WTC11 (cell line): ENCODE results near the gene UBE4A. TPM values are rescaled to one million over a fixed set of nuclear protein-coding genes. Genes with fewer than 3 reads are reported as not detected.

ENCODE experiments used
- ATAC-seq: fragments of 200-7000 bp; cut with Tn5 transposase; 2 replicates; pipeline ENCODE4 v1.10.0; 2021; ENCODE audit warnings: mild to moderate bottlenecking, moderate library complexity
- CTCF ChIA-PET: fragments of 300-600 bp; sonication (Branson Sonifier 250); formaldehyde crosslinking; loops from one replicate; lab custom pipeline; 2021; ENCODE audit warnings: antibody characterized with exemption; lab: Charles Lee
- POLR2A ChIA-PET: fragments of 350-600 bp; sonication (Branson Sonifier 250); formaldehyde crosslinking; loops from one replicate; lab custom pipeline; 2021; ENCODE audit warnings: antibody characterized with exemption; lab: Charles Lee
- DNase-seq: peaks from one replicate; pipeline ENCODE4 v3.0.0; 2021; ENCODE audit warnings: low spot score
- H3K27ac Mint-ChIP-seq: 2 replicates; pipeline ENCODE4 v1.8.0; 2021; ENCODE audit warnings: mixed read lengths
- H3K27me3 Mint-ChIP-seq: 2 replicates; pipeline ENCODE4 v1.8.0; 2021; ENCODE audit warnings: low read depth, mild to moderate bottlenecking, moderate library complexity, mixed read lengths
- H3K36me3 Mint-ChIP-seq: 2 replicates; pipeline ENCODE4 v1.8.0; 2021; ENCODE audit warnings: mixed read lengths
- H3K4me1 Mint-ChIP-seq: 2 replicates; pipeline ENCODE4 v1.8.0; 2022; ENCODE audit warnings: mixed read lengths
- H3K4me3 Mint-ChIP-seq: 2 replicates; pipeline ENCODE4 v1.8.0; 2021; ENCODE audit warnings: mild to moderate bottlenecking, moderate library complexity, mixed read lengths
- H3K9me3 Mint-ChIP-seq: 2 replicates; pipeline ENCODE4 v1.8.0; 2021; ENCODE audit warnings: mixed read lengths
- FOXK1 ChIP-seq: sonication (generic); formaldehyde crosslinking; IDR thresholded peaks from 2 replicates; pipeline ENCODE4 v1.8.0; 2022; ENCODE audit warnings: mild to moderate bottlenecking, moderate library complexity, missing genetic modification reagents
- GABPB1 ChIP-seq: sonication (generic); formaldehyde crosslinking; IDR thresholded peaks from 2 replicates; pipeline ENCODE4 v1.8.1; 2023; ENCODE audit warnings: mild to moderate bottlenecking, missing genetic modification reagents
- NR1H2 ChIP-seq: sonication (generic); formaldehyde crosslinking; IDR thresholded peaks from 2 replicates; pipeline ENCODE4 v1.9.0; 2021; ENCODE audit warnings: mild to moderate bottlenecking, moderate library complexity, missing genetic modification reagents
- NR2C2 ChIP-seq: sonication (generic); formaldehyde crosslinking; IDR thresholded peaks from 2 replicates; pipeline ENCODE4 v1.8.0; 2022; ENCODE audit warnings: mild to moderate bottlenecking, missing genetic modification reagents
- SMAD3 ChIP-seq: sonication (generic); formaldehyde crosslinking; IDR thresholded peaks from 2 replicates; pipeline ENCODE4 v1.8.0; 2022; ENCODE audit warnings: missing genetic modification reagents, mild to moderate bottlenecking, borderline replicate concordance
- ZBTB21 ChIP-seq: sonication (generic); formaldehyde crosslinking; IDR thresholded peaks from 2 replicates; pipeline ENCODE4 v1.8.1; 2023; ENCODE audit warnings: mild to moderate bottlenecking, missing genetic modification reagents, borderline replicate concordance
- ZNF121 ChIP-seq: sonication (generic); formaldehyde crosslinking; IDR thresholded peaks from 2 replicates; pipeline ENCODE4 v1.8.0; 2023; ENCODE audit warnings: missing genetic modification reagents
- ZNF263 ChIP-seq: sonication (generic); formaldehyde crosslinking; IDR thresholded peaks from 2 replicates; pipeline ENCODE4 v1.8.1; 2022; ENCODE audit warnings: low read depth, mild to moderate bottlenecking, moderate library complexity, missing genetic modification reagents
- ZNF317 ChIP-seq: sonication (generic); formaldehyde crosslinking; IDR thresholded peaks from 2 replicates; pipeline ENCODE4 v1.8.1; 2023; ENCODE audit warnings: low read depth, mild to moderate bottlenecking, moderate library complexity, missing genetic modification reagents, borderline replicate concordance
- ZNF423 ChIP-seq: fragments of 250-450 bp; sonication (Bioruptor Pico); IDR thresholded peaks from 2 replicates; pipeline ENCODE4 v2.1.2; 2022; ENCODE audit warnings: mild to moderate bottlenecking, moderate library complexity
- total RNA-seq: library from RNA; stranded (reverse); gene quantifications from 3 replicates; pipeline ENCODE4 v1.2.3, GENCODE V29; 2021
- TF ChIP-seq, protein P1 (sequence below): sonication (generic); formaldehyde crosslinking; IDR thresholded peaks from 2 replicates; pipeline ENCODE4 v1.8.1; 2022; ENCODE audit warnings: mild to moderate bottlenecking, moderate library complexity, missing genetic modification reagents
- TF ChIP-seq, protein P2 (sequence below): sonication (generic); formaldehyde crosslinking; IDR thresholded peaks from 2 replicates; pipeline ENCODE4 v1.8.0; 2022; ENCODE audit warnings: mild to moderate bottlenecking, missing genetic modification reagents
- TF ChIP-seq, protein P3 (sequence below): sonication (generic); formaldehyde crosslinking; IDR thresholded peaks from 2 replicates; pipeline ENCODE4 v1.8.1; 2023; ENCODE audit warnings: mild to moderate bottlenecking, missing genetic modification reagents, moderate library complexity
- TF ChIP-seq, protein P4 (sequence below): fragments of 250-450 bp; sonication (Bioruptor Pico); IDR thresholded peaks from 2 replicates; pipeline ENCODE4 v1.8.0; 2021; ENCODE audit warnings: mild to moderate bottlenecking
- TF ChIP-seq, protein P5 (sequence below): fragments of 200-600 bp; IDR thresholded peaks from 2 replicates; pipeline ENCODE4 v1.8.0; 2022; ENCODE audit warnings: antibody characterized with exemption
- TF ChIP-seq, protein P6 (sequence below): sonication (generic); formaldehyde crosslinking; IDR thresholded peaks from 2 replicates; pipeline ENCODE4 v1.8.0; 2023; ENCODE audit warnings: missing genetic modification reagents
- TF ChIP-seq, protein P7 (sequence below): sonication (generic); formaldehyde crosslinking; IDR thresholded peaks from 2 replicates; pipeline ENCODE4 v1.8.0; 2023; ENCODE audit warnings: mild to moderate bottlenecking, missing genetic modification reagents

Gene UBE4A
- total RNA-seq, 1 experiment from 2014 or later, result 31.0 TPM

DNA sequence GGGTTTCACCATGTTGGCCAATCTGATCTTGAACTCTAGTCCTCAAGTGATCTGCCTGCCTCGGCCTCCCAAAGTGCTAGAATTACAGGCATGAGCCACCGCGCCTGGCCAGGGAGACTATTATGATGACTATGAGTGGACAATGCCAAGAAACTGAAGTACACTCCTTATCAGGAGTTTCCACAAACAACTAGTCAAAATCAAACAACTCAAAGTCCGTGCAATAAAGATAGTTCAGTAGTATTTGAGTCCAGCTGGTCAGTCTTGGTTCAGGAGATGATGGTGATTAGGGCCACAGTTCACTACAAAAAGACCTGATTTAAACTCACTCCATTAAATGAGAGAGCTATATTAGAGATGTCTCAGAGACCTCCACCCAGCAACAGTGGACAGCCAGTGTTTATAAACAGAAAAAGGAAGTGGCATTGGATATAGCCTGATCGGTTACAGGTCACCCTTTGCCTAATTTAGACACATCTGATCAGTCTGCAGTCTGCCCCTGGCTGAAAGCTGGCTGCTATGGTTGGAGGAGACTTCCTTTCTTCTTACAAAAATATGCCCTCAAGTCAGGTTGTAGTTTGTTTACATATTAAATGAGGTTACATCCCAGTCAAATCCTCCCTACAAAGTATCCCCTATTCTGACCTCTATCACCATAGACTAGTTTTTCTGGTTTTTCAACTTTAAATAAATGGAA, 37.9 kb upstream of the UBE4A start:
- CTCF ChIA-PET, result interaction anchor here (1.4 kb wide), 1 partner anchor 123 kb away, joined by 3 read pairs; no protein-coding TSS in a partner anchor
- Mint-ChIP-seq H3K4me3 (no peak overlapping the region), H3K9me3 (peaks cover 7% of the 10 kb centered on the region)
- TF ChIP-seq, protein P1, sequence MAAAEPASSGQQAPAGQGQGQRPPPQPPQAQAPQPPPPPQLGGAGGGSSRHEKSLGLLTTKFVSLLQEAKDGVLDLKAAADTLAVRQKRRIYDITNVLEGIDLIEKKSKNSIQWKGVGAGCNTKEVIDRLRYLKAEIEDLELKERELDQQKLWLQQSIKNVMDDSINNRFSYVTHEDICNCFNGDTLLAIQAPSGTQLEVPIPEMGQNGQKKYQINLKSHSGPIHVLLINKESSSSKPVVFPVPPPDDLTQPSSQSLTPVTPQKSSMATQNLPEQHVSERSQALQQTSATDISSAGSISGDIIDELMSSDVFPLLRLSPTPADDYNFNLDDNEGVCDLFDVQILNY (CRISPR knock-in tag), result no peak
- no peak for TF ChIP-seq ZNF317
- no peak for TF ChIP-seq GABPB1 (CRISPR knock-in tag)
- TF ChIP-seq, all 79 proteins: peak for 0
- H3K27ac Mint-ChIP-seq, result no peak overlapping the region; the same call in 1 of the 2 replicates
- POLR2A ChIA-PET, result no interaction called here
- peaks cover 16% of the 10 kb centered on the region for H3K4me1 Mint-ChIP-seq
- peaks cover 14% of the 10 kb centered on the region for H3K27me3 Mint-ChIP-seq
- 0 out of 2 replicates have a peak, but pooled peaks cover 3% of the 10 kb centered on the region for H3K36me3 Mint-ChIP-seq
- DNase-seq, result no peak
- ATAC-seq, result no peak

DNA sequence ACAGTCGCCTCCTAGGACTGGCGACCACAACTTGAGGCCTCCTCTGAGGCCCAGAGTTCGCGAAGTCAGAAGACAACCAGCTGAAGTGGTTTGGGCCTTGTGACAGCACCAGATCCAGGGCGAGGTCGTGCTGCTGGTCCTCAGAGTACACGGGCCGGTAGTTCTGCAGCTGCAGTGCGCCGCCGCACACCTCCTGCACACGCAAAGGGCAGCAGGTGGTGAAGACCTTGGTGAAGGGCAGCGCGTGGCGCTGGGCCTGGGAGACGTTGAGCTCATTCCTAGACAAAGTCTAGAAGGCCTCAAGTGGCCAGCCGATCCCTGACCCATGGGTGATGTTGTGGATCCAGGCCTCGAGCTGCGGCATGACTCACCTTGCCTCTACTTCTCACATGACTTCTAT, 36.7 kb upstream of the UBE4A start:
- TF ChIP-seq ZBTB21 (CRISPR knock-in tag) (no peak), FOXK1 (CRISPR knock-in tag) (no peak), ZNF121 (CRISPR knock-in tag) (no peak)
- TF ChIP-seq, protein P2, sequence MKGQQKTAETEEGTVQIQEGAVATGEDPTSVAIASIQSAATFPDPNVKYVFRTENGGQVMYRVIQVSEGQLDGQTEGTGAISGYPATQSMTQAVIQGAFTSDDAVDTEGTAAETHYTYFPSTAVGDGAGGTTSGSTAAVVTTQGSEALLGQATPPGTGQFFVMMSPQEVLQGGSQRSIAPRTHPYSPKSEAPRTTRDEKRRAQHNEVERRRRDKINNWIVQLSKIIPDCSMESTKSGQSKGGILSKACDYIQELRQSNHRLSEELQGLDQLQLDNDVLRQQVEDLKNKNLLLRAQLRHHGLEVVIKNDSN (CRISPR knock-in tag), result no peak
- TF ChIP-seq, protein P3, sequence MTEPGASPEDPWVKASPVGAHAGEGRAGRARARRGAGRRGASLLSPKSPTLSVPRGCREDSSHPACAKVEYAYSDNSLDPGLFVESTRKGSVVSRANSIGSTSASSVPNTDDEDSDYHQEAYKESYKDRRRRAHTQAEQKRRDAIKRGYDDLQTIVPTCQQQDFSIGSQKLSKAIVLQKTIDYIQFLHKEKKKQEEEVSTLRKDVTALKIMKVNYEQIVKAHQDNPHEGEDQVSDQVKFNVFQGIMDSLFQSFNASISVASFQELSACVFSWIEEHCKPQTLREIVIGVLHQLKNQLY, result no peak
- TF ChIP-seq, protein P4, sequence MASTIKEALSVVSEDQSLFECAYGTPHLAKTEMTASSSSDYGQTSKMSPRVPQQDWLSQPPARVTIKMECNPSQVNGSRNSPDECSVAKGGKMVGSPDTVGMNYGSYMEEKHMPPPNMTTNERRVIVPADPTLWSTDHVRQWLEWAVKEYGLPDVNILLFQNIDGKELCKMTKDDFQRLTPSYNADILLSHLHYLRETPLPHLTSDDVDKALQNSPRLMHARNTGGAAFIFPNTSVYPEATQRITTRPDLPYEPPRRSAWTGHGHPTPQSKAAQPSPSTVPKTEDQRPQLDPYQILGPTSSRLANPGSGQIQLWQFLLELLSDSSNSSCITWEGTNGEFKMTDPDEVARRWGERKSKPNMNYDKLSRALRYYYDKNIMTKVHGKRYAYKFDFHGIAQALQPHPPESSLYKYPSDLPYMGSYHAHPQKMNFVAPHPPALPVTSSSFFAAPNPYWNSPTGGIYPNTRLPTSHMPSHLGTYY (CRISPR knock-in tag), result no peak
- Mint-ChIP-seq H3K27ac (no peak overlapping the region), H3K4me3 (no peak overlapping the region), H3K36me3 (no peaks in the 10 kb centered on the region), H3K27me3 (peaks cover 8% of the 10 kb centered on the region), H3K9me3 (peaks cover 3% of the 10 kb centered on the region; the same call in 1 of the 2 replicates), H3K4me1 (peaks cover 11% of the 10 kb centered on the region)
- no peak for ATAC-seq
- POLR2A ChIA-PET, result no interaction called here
- CTCF ChIA-PET, result interaction anchor here (0.6 to 1.4 kb wide), 2 partner anchors 28 to 124 kb away, joined by 3 to 4 read pairs; no protein-coding TSS in a partner anchor
- no peak for DNase-seq

DNA sequence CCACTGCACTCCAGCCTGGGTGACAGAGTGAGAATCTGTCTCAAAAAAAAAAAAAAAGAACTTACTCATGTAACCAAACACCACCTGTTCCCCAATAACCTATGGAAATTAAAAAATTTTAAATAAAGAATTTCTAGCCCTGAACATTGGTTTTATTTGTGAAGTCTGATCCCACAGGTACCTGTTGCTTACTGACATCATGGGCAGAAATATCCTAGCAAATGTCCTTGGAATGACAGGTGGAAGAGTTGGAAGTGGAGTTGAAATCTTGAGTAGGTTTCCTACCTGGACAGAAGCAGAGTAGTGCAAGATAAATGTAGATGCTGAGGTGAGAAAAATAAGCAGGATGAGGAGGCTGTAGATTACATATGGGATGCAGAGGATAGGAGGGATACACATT, 34.1 kb upstream of the UBE4A start:
- H3K27me3 Mint-ChIP-seq, result peaks cover 9% of the 10 kb centered on the region
- H3K27ac Mint-ChIP-seq, result no peak overlapping the region
- ChIA-PET POLR2A (interaction anchor here (0.7 kb wide), 1 partner anchor 81 kb away, joined by 3 read pairs; no protein-coding TSS in a partner anchor), CTCF (no interaction called here)
- no peak for ATAC-seq
- no peaks in the 10 kb centered on the region for H3K36me3 Mint-ChIP-seq
- peaks cover 9% of the 10 kb centered on the region for H3K9me3 Mint-ChIP-seq
- TF ChIP-seq, protein P5, sequence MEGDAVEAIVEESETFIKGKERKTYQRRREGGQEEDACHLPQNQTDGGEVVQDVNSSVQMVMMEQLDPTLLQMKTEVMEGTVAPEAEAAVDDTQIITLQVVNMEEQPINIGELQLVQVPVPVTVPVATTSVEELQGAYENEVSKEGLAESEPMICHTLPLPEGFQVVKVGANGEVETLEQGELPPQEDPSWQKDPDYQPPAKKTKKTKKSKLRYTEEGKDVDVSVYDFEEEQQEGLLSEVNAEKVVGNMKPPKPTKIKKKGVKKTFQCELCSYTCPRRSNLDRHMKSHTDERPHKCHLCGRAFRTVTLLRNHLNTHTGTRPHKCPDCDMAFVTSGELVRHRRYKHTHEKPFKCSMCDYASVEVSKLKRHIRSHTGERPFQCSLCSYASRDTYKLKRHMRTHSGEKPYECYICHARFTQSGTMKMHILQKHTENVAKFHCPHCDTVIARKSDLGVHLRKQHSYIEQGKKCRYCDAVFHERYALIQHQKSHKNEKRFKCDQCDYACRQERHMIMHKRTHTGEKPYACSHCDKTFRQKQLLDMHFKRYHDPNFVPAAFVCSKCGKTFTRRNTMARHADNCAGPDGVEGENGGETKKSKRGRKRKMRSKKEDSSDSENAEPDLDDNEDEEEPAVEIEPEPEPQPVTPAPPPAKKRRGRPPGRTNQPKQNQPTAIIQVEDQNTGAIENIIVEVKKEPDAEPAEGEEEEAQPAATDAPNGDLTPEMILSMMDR, result no peak
- TF ChIP-seq NR2C2 (CRISPR knock-in tag), result no peak
- TF ChIP-seq NR1H2 (CRISPR knock-in tag), result no peak
- TF ChIP-seq ZNF423 (CRISPR knock-in tag), result no peak
- TF ChIP-seq, protein P6, sequence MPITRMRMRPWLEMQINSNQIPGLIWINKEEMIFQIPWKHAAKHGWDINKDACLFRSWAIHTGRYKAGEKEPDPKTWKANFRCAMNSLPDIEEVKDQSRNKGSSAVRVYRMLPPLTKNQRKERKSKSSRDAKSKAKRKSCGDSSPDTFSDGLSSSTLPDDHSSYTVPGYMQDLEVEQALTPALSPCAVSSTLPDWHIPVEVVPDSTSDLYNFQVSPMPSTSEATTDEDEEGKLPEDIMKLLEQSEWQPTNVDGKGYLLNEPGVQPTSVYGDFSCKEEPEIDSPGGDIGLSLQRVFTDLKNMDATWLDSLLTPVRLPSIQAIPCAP, result no peak
- TF ChIP-seq SMAD3 (CRISPR knock-in tag), result no peak
- TF ChIP-seq, protein P7, sequence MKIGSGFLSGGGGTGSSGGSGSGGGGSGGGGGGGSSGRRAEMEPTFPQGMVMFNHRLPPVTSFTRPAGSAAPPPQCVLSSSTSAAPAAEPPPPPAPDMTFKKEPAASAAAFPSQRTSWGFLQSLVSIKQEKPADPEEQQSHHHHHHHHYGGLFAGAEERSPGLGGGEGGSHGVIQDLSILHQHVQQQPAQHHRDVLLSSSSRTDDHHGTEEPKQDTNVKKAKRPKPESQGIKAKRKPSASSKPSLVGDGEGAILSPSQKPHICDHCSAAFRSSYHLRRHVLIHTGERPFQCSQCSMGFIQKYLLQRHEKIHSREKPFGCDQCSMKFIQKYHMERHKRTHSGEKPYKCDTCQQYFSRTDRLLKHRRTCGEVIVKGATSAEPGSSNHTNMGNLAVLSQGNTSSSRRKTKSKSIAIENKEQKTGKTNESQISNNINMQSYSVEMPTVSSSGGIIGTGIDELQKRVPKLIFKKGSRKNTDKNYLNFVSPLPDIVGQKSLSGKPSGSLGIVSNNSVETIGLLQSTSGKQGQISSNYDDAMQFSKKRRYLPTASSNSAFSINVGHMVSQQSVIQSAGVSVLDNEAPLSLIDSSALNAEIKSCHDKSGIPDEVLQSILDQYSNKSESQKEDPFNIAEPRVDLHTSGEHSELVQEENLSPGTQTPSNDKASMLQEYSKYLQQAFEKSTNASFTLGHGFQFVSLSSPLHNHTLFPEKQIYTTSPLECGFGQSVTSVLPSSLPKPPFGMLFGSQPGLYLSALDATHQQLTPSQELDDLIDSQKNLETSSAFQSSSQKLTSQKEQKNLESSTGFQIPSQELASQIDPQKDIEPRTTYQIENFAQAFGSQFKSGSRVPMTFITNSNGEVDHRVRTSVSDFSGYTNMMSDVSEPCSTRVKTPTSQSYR (CRISPR knock-in tag), result no peak
- no peak for TF ChIP-seq ZNF263 (CRISPR knock-in tag)
- TF ChIP-seq, protein P1 (CRISPR knock-in tag), result no peak
- H3K4me1 Mint-ChIP-seq, result peaks cover 11% of the 10 kb centered on the region
- no peak overlapping the region for H3K4me3 Mint-ChIP-seq
- DNase-seq, result no peak
